ENCODE data around the gene TMEM139.

TMEM139 gene

GRCh38 chr7:143305423-143306070 is 20.8 kb downstream of the TMEM139 start:
- H3K27ac ChIP-seq: peak overlapping the region; percentile 17
- no peak overlapping the region for H3K4me3 ChIP-seq (ENCODE audit: low read depth in 1 of 2, low read length in 1 of 2)
- no peaks in the 10 kb centered on the region for H3K27me3 ChIP-seq
- H3K4me1 ChIP-seq (ENCODE audit: control insufficient read depth in 1 of 2, insufficient read depth in 1 of 2, low read depth in 1 of 2, low read length in 1 of 2): peaks cover 20 to 21% of the 10 kb centered on the region in 2 experiments
- H3K36me3 ChIP-seq: peaks cover 38% of the 10 kb centered on the region
- TF ChIP-seq CTCF (IDR thresholded peaks at IDR 0.05): peak; percentile 59
- H3K9me3 ChIP-seq: no peaks in the 10 kb centered on the region

GRCh38 chr7:143308632-143309031 is 23.9 kb downstream of the TMEM139 start:
- Histone ChIP-seq H3K27ac (no peak overlapping the region), H3K27me3 (no peaks in the 10 kb centered on the region), H3K36me3 (peaks cover 37% of the 10 kb centered on the region), H3K4me3 (ENCODE audit: low read depth in 1 of 2, low read length in 1 of 2) (no peak overlapping the region), H3K9me3 (no peaks in the 10 kb centered on the region), H3K4me1 (ENCODE audit: control insufficient read depth in 1 of 2, insufficient read depth in 1 of 2, low read depth in 1 of 2, low read length in 1 of 2) (no peaks in the 10 kb centered on the region)
- no peak for TF ChIP-seq CTCF (IDR thresholded peaks at IDR 0.05)

GRCh38 chr7:143314127-143314526 is 29.4 kb downstream of the TMEM139 start:
- H3K4me1 ChIP-seq (ENCODE audit: control insufficient read depth in 1 of 2, insufficient read depth in 1 of 2, low read depth in 1 of 2, low read length in 1 of 2): peaks cover 16 to 28% of the 10 kb centered on the region in 2 experiments
- H3K36me3 ChIP-seq: no peaks in the 10 kb centered on the region
- no peak for TF ChIP-seq CTCF (IDR thresholded peaks at IDR 0.05)
- no peaks in the 10 kb centered on the region for H3K9me3 ChIP-seq
- no peak overlapping the region for H3K4me3 ChIP-seq (ENCODE audit: low read depth in 1 of 2, low read length in 1 of 2)
- H3K27me3 ChIP-seq: no peaks in the 10 kb centered on the region
- peak overlapping the region; percentile 37 for H3K27ac ChIP-seq

GRCh38 chr7:143315776-143316175 is 31.0 kb downstream of the TMEM139 start, which contains the start of gene CLCN1:
TSS of gene CLCN1 (plus strand) at chr7:143316111. CDS start at chr7:143316213, 102 bp downstream.
- Histone ChIP-seq H3K9me3 (no peaks in the 10 kb centered on the region), H3K36me3 (no peaks in the 10 kb centered on the region), H3K27me3 (no peaks in the 10 kb centered on the region), H3K27ac (no peak within 1 kb of the TSS), H3K4me3 (ENCODE audit: low read depth in 1 of 2, low read length in 1 of 2) (no peak within 1 kb of the TSS), H3K4me1 (ENCODE audit: control insufficient read depth in 1 of 2, insufficient read depth in 1 of 2, low read depth in 1 of 2, low read length in 1 of 2) (peaks cover 16 to 28% of the 10 kb centered on the region in 2 experiments)
- no peak for TF ChIP-seq CTCF (IDR thresholded peaks at IDR 0.05)

GRCh38 chr7:143316492-143316891 is 31.7 kb downstream of the TMEM139 start:
- peaks cover 16 to 28% of the 10 kb centered on the region in 2 experiments for H3K4me1 ChIP-seq (ENCODE audit: control insufficient read depth in 1 of 2, insufficient read depth in 1 of 2, low read depth in 1 of 2, low read length in 1 of 2)

More at GRCh38 chr7:143316492-143316891, 31.7 kb downstream of the TMEM139 start:
- Histone ChIP-seq H3K4me3 (ENCODE audit: low read depth in 1 of 2, low read length in 1 of 2) (no peak overlapping the region), H3K36me3 (no peaks in the 10 kb centered on the region), H3K27me3 (no peaks in the 10 kb centered on the region), H3K9me3 (no peaks in the 10 kb centered on the region), H3K27ac (no peak overlapping the region)
- no peak for TF ChIP-seq CTCF (IDR thresholded peaks at IDR 0.05)

Measured in neutrophil (primary cell).